CD4-positive, alpha-beta T cell treated with Interferon gamma for 1 hour (primary cell): ENCODE results near the gene CPB2.

Experiments
- DNase-seq: peaks from one replicate; pipeline ENCODE4 v3.0.0-alpha.2; 2020

Gene CPB2

GRCh38 chr13:46104868-46105267 is at the start of gene CPB2:
CPB2 (minus strand) TSS chr13:46105033; CDS start chr13:46105009, 24 bp downstream.
- DNase-seq = no peak

- no peak for DNase-seq
Observed at GRCh38 chr13:46154136-46154801, 49.4 kb upstream of the CPB2 start.

DNA sequence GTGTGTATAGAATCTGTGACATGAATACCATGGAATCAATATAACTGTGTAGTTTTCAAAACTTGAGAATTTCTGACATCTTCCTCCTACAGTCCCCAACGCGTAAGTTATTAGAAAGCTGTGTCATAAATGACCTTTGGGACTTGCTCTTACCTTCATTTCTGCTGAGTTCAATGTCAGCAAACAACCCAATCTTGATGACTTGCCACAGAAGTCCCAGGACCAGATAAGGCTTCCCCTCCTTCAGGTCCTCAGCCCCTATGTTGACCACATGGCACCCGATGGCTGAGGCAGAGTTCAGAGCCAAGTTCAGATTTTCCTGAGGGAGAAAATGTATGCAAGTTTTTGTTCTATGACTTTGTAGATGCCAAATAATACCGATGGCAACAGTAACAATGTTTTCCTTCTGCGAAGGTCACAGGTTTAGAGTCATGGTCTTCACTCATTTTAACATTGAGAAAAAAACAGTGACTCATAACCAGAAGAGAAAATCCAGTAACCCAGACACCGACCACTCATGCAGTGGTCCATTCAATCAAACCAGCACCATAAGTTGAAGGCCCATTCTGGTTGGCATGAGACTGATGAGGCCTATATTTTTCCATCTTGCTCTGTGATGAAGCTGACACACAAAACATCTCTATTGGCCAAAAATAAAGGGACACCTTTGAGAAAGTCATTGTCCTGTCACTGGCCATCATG is 47.9 kb upstream of the CPB2 start:
- DNase-seq = no peak

DNA sequence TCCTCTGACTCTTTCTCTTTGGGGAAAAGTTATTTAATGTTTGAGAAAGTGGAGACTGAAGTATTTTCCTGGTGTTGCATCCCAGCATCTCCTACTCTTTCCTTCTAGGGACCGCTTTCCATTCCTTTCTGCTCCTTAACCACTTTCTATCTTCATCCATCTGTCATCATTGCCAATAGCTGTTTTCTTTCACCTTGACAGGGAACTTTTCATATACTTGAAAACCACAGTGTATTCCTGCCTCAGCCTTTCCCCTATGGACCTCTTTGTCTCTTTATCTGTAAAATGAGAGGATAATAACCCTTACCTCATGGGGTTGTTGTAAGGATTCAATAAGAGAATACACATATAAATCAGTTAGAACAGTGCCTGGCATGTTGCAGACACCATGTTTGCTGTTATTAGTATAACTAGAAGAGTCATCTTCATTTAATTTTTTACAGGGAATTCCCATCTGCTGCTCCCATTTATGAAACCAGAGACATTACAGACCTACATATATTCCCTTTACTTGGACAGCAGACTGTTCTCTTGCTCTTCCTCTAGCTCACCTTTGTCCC is 45.4 kb upstream of the CPB2 start:
- DNase-seq = no peak

DNA sequence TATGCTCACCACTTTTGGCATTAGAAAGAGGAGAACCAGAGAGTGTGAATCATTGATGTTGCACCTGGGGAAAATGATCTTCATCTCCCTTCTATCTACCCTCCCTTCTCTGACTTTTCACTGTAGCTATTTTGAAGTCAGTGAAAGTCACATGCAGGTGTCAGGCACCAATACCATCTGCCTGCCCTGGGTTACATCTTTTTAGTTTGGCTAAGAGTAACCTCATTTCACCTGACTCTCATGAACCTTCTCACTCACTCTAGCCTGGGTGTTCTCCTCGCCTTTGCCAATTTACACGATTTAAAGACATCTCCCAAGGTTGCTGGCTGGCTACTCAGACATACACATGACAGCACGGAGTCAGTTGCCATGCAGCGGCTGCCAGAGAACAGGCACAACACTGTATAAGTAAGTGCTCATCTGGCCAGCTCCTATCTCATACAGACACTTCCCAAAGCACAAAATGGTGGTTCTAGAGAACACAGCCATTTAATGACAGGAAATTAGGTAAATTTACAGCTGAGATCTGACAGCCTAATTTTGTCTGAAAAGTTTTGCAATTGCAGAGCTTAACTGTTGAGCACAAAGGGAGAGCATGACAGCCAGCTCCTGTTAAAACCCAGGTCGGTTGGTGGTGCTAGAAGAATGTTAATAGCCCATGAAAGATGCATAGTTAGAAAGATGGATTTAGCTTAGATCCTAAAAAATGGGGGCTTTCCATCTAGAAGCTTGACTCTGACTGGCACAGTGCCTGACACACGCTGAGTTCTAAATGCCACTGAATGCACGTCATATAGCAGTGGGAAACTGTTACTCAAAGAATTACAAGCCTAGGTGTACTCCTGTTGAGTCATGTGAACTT is 44.7 kb upstream of the CPB2 start:
- no peak for DNase-seq

- no peak for DNase-seq
Observed at GRCh38 chr13:46146898-46147297, 42.1 kb upstream of the CPB2 start.

- no peak for DNase-seq
Observed at GRCh38 chr13:46145950-46146349, 41.1 kb upstream of the CPB2 start.

- no peak for DNase-seq
Observed at GRCh38 chr13:46145135-46145534, 40.3 kb upstream of the CPB2 start.

- no peak for DNase-seq
Observed at GRCh38 chr13:46143184-46143701, 38.4 kb upstream of the CPB2 start.

DNA sequence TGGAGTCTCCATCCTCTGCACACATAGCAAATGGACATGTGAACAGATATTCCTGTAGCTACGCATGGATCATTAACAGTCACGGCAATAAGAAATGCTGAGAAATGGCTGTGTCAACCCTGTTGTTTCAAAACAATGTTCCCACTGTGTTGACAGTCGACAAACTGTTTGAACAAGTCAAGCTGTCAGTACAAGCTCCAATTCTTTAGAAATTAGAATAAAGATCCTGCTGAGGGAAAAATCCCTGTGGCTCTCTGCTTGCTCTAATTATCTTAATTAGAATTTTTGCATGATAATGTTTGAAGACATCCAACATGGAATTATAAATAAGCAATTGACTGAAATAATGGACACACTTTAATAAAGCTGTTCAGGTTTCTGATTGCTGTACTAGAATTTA is 37.9 kb upstream of the CPB2 start:
- no peak for DNase-seq

- DNase-seq = no peak
Observed at GRCh38 chr13:46140044-46140443, 35.2 kb upstream of the CPB2 start.

DNA sequence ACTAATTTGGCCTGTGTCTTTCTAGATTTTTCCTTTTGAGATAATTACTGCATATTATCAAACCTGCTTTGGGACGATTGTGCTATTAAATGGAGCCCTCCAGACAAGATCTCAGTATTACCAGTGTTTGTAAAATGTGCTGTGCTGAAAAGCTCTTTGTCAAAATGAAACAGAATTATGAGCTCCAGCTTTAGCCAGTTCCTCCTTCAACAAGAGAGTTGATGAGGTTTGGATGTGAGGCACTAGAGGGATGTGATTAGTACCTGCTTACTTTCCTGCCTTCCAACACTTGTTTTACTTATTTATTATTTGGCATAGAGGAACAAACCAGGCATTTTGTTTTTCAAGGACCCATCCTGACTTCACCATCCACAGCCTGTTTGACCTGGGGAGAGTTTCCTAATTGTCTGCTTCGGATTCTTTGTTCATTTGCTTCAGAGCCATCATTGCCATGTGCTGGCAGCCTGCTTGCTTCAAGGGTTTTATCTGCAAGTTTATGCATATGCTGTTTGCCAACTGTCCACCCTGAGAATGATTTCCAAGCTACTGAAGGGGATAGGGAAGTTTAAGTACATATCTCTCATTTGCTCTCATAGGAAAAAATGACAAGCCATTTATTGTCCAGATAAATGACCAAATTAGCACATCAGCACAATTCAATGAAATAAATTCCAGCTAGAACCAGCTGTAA is 32.9 kb upstream of the CPB2 start:
- DNase-seq = no peak

DNA sequence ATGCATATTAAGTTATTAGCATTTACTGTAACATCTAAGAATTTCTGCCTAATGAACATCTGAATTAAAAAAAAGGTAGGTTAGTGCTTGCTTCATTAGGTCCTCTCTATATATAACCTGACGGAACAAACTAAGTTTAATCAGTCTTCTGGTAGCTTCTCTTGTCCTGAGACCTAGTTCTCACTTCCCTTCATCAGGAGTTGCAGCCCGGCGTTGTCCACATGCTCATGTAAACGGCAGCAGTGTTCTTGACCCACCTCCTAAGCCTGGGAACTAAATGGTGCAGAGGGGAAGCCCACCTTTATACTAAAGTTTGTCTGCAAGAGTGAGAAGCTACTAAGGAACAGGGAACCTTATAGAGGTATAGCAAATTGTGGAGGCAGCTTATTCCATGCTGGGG is 31.9 kb upstream of the CPB2 start:
- DNase-seq = no peak

DNA sequence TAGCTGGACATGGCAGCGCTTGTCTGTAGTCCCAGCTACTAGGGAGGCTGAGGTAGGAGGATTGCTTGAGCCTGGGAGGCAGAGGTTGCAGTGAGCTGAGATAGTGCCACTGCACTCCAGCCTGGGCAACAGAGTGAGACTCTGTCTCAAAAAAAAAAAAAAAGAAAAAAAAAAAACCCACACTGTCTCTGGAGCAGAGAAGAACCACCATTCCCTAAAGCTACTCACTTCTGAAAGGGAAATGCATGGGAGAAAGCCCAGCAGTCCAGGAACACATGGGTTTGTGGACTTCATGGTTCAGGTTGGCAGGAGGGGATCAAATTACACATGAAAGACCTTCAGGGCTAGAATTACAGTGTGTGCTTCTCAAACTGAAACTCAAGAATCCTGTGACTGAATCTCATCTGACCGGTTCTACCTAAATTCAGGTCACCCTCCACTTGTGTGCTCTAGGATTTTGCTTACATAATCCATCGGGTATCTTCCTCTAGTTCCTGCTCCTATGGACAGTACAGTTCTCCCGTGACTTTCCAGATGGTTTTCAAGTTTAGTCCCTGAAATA is 30.2 kb upstream of the CPB2 start:
- DNase-seq = no peak

DNA sequence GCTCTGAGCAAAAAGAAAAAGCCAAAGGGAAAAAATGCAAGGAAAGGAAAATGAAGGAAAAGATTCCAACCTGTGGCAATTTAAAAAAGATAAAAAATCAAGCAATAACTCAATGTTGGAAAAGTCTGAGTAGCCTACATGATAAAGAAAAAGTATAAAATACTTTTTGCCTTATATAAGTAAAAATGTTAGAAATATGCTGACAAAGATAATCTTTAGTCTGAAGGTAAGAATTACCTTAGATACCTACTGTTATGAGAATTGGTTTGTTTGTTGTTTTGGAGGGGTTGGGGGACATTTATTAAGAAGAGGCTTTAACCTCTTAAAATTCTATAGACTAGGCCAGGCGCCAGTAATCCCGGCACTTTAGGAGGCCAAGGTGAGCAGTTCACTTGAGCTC is 29.7 kb upstream of the CPB2 start:
- no peak for DNase-seq

GRCh38 chr13:46132109-46132508 is 27.3 kb upstream of the CPB2 start:
- DNase-seq = no peak

DNA sequence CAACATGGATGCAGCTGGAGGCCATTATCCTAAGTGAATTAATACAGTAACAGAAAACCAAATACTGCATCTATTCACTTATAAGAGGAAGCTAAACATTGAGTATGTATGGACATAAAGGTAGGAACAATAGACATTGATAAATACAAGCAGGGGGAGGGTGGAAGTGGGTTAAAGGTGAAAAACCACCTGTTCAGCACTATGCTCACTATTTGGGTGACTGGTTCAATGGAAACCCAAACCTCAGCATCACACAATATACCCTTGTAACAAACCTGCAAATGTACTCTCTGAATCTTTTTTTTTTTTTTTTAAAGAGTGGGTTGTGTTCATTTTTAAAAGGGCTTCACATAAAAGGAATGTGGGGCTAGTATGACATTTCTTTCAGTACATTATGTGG is 26.9 kb upstream of the CPB2 start:
- DNase-seq = no peak

DNA sequence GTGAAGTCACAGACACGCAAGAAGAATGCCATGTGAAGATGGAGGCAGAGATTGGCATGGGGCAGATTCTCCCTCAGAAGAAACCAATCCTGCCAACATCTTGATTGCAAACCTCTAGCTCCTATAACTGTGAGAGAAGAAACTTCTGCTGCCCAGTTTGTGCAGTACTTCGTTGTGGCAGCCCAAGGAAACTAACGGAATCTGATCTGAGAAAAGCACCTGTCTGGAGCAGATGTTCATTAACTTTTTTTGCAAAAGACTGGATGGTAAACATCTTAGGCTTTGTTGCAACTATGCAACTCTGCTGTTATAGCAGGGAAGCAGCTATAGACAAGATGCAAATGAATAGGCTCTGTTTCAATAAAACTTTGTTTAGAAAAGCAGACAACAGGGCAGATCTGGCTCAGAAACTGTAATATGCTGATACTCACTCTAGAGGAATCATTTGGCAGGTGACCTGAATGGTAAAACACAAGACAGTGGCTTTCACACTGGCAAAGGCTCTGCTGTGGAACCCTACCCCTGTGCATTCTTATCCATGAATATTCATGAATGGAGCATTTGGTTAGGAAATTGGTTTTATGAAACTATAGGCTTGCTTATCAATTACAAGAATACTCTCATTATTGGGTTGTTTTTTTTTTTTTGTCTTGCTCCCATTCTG is 25.3 kb upstream of the CPB2 start:
- no peak for DNase-seq

GRCh38 chr13:46129124-46129523 is 24.3 kb upstream of the CPB2 start:
- no peak for DNase-seq

DNA sequence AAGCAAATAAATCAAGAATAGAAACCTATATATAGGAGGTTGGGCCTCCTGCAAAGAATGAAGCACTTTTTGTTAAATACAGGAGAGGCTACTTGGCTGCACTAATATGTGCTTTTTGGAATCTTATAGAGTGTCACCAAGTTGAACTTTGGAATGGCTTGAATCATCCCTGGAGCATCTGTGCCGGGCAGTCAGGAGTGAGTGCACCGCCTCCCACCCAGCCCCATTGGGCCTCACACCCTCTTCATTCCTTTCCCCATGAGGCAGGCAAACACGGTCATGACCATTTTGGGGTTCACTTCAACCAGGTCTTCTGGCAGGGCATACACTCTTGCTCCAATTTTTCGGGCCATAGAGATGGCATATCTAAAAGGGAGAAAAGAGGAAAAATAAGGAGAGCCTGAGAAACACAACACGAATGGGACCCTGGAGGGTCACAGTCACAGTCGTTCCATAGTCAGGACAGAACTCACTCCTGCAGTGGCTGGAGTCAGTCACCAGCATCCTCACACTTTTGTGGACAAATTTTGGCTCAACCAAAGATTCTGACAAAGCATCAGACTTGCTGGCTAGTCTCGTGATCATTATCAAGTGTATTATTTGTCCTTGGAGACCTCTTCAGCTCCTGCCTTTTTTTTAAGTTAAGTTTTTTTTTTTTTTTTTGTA is 22.7 kb upstream of the CPB2 start:
- DNase-seq = no peak
